NCI-H1694 (cell line): ENCODE results near the gene RIMBP2.
A peak's percentile ranks its signal among the peaks of the same experiment; 100 is the strongest.
"Not testable (repeated sequence)": the region's sequence is repeated elsewhere in the genome, so short reads cannot be mapped to it uniquely, and the experiment has no call there.

Experiments
- DNase-seq: peaks from one replicate; lab custom pipeline; 2025; lab: John Stamatoyannopoulos, UW

The RIMBP2 gene

DNA sequence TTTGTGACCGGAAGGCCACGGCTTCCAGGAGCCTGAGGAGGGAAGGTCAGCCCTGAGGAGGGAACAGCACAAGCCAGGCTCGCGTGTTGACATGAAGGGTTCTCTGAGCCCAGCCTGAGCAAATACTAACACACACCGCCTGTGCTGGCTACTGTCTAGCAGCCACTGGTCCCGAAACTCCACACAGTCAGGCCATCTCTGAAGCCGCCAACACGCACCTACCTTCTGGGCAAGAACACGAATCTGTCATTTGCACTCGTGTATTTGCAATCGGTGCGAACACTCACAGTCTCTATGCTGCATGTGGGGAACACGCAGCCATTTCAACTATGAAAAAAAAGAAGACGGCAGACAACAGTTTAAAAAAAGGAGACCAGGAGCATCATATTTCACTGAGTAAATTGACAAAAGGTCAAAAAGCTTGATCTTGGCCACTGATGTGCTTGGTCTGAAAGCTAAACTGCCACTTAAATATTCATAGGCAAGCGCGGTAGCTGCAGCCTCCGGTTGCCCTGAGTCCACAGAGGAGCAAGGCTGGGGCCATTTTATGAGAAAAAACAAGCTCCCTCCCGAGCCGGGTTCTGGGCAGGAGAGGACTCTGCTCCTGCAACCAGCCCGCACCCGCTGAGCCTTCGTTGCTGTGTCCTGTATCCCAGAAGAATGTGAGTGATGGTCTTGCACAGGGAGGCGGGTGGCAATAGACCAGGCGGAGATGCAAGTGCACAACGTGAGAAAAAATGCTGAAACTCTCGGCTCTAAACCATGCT is 57.8 kb downstream of the RIMBP2 start:
- no peak for DNase-seq

DNA sequence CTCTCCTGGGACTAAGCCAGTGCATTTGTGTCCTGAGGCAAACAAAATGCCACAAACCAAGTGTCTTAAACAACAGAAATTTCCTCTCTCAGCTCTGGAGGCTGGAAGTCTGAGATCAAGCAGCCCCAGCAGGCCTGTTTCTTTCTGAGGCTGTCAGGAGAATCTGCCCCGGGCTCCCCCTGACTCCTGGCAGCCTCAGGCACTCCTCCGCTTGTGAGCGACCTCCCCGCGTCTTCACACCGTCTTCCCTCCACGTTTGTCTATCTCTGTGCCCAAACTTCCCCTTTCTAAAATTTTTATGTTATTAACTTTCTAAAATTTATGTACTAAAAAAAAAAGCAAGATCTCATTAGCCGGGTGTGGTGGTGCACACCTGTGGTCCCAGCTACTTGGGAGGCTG is 59.7 kb downstream of the RIMBP2 start:
- no peak for DNase-seq

DNA sequence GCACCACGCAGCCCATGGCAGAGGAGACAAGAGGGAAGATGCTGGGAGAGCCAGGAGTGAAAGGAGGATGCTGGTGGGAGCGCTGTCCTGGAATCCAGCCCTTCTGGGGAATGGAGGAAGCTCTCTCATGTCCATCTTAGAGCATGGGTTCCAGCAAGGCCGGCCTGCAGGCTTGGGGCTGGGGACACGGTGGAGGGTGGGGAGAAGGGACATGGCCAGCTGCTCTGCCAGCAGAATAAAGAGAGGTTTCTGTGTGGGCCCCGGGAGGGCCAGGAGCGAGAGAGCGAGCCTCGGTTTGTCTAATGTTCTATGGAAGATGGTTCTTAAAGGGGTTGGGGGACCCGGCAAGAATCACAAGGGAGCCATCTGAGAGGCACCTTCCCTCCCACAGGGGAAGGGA is 60.2 kb downstream of the RIMBP2 start:
- DNase-seq = no peak

DNA sequence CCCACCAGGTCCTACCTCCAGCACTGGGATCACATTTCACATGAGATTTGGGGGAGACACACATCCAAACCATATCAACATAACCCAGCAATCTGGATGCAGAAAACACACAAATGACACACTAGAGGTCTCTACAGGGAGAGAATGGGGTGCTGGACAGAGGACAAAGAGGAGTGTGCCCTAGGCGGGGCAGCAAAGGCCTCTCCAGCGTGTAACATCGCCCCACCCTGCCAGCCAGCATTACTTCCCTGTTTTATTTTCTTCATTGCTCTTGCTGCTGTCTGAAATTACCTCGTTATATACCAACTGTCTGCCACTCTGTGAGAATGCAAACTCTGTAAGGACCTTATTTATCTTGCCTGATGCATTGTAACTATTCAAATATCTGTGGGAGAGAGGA is 61.1 kb downstream of the RIMBP2 start:
- no peak for DNase-seq

DNA sequence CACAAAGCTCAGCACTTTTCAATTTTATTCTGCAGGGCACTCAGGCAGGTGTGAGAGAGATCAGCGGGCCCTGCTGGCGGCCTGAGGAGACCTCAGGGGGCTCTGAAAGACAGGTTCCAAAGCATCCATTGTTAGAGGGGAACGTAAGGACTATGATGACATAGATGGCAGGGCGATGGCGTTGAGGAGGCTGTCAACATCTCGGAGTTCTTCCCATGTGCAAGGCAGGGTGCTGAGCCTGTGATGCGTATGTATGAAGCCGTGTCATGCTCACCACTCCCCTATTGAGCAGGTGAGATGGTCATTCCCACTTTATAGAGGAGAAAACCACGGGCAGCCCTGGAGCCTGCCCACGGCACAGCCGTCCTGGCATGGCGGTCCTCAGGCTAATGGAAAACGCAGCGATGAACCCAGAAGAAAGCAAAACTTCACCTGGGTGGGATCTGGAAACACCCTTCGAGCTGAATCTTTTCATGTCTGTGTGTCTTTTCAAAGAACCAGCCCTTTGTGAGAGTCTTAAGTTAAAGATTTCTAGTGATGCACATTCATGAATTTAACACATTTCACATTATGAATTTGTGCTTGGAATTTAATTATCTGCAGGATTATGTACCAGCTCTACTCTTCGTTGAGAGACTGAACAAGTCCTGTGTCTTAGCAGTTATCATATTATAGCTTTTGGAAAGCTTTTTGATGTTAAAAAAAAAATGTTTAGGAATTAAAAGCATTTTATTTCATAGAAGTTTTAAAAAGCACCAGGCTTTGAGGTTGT is 64.7 kb downstream of the RIMBP2 start:
- no peak for DNase-seq

DNA sequence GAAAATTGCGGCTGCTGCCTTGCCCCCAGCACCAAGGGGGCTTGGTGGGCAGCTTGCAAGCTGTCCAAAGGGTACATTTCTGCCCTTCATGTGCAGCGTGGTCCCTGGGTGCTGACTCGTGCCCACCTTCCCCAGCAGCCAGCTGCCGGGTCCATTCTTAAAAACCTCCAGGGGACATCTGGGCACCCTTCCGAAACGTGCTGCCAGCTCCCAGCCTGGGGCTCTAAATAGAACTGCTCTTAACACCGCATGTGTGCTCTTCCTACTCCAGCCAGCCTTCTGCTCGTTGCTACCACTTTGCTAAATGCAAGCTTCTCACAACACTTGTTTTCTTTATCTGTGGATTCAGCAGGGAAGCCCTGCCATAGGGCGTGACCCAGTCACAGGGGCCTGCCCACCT is 66.0 kb downstream of the RIMBP2 start:
- peak; percentile 15 for DNase-seq

DNA sequence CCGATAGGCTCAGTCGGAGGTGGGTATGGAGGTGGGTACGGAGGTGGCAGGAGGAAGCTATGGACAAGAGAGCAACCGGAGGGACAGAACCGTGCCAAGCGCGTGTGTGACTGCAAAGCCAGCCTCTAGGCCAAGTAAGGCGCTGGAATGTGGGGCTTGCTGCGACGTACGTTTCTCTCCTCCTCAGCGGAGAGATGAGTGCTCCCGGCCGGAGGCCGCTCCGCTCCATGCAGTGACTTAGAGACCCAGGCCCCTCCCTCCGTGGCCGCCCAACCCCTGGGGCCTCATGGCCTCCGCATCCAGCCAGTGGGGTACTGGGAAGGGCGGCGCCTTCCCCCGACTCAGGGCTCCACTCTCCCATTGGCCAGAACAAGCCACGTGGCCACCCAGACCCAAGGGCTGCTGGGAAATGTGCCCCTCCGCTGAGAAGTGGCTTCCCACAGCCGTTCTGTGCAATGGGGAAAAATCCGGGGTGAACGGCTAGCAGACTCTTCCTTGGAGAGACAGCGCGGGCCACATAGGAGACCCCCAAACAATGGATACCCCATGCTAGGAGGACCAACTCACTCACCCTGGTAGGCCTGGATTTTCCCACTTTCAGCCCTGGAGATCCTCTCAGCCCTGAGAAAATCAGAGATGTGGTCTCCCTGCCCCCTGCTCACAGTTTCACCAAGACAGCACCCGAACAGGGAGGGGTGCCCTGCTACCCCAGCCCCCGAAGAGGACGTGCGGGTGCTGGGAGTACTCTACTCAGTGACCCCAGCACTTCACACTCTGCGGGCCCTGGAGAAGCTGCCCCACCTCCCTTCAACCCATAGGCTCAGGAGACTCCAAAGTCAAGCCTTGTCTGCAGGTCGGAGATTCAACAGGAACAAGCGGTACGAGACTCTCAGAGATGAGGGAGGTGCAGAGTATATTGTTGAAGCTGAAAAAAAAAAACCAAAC is 66.7 kb downstream of the RIMBP2 start:
- DNase-seq = no peak

DNA sequence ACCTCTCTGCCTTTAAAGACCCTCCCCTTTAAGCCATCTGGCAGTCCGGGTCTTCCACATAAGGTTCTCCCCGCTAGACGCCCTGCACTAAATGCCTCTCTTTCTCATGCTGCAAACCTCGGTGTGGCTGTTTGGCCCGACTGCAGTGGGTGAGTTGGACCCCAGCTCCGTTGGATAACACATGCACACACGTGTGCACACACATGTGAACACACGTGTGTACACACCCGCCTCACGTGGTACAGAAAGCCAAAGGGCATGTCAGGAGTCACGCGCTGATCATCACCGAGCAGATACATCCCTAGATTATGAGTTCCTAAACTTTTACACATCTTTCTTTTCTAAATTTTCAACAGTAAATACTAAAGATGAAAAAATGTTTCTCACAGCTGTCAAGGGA is 68.3 kb downstream of the RIMBP2 start:
- DNase-seq = no peak

DNA sequence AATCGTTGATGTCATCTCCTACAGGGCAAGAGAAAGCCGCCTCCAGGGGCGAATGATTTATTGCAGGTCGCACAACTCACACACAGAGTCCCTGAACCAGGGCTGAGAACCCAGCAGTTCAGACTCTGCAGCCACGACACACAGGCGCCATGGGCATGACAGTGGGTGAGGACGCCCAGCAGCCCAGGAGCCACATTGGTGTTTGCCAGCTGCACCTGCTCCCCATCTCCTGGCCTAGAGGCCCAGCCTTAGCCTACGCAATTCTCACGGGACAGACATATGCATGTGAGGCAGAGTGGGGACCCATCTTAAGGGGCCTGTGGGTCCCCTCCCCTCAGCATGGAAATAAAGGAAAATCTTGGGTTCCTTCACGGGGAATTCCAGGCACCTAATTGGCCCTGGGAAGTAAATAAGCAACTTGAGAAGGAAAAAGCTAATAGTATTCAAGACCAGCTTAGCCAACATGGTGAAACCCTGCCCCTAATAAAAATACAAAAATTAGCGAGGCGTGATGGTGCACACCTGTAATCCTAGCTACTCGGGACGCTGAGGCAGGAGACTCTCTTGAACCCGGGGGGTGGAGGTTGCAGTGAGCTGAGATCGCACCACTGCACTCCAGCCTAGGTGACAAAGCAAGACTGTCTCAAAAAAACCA is 69.3 kb downstream of the RIMBP2 start:
- no peak for DNase-seq

DNA sequence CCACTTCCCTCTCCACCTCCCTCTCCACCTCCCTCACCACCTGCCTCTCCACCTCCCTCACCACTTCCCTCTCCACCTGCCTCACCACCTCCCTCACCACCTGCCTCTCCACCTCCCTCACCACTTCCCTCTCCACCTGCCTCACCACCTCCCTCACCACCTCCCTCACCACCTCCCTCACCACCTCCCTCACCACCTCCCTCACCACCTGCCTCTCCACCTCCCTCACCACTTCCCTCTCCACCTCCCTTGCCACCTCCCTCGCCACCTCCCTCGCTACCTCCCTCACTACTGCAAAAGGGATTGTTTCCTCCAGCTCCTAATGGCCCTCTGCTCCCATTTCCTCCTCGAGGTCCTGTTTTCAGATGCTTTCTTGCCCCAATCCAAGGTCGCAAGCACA is 69.9 kb downstream of the RIMBP2 start:
- DNase-seq = not testable (repeated sequence)

DNA sequence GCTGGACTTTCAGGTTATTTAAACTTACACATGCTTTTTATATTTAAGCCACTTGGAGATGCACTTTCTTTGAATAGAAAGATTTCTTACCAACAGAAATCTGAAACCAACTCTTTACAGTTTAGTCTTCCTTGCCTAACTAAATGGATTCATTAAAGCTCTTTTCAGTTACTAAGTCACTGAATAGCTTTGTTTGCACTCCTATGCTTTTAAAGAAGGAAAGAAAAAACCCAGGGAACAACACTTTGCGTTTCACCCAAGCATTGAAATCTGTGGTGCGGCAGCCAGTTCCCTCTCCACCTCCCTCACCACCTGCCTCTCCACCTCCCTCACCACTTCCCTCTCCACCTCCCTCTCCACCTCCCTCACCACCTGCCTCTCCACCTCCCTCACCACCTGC is 70.3 kb downstream of the RIMBP2 start:
- no peak for DNase-seq

DNA sequence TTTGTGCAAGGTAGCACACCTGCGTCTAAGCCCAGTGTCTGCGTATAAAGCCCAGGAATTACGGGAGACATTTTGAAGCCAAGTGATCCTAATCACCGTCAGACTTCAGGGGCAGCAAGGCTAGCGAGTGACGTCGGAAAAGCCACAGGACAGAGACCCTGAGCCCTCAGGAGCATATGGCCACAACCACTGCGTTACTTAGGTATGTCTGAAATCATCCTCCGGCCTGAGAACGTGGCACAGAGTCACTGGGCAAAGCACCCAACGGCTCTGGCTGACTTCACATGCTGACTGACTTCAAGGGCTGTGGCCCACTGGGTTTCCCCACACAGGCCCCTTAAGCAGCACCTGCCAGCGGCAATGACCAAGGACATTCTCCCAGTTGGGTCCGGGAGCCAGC is 71.5 kb downstream of the RIMBP2 start:
- DNase-seq = no peak

DNA sequence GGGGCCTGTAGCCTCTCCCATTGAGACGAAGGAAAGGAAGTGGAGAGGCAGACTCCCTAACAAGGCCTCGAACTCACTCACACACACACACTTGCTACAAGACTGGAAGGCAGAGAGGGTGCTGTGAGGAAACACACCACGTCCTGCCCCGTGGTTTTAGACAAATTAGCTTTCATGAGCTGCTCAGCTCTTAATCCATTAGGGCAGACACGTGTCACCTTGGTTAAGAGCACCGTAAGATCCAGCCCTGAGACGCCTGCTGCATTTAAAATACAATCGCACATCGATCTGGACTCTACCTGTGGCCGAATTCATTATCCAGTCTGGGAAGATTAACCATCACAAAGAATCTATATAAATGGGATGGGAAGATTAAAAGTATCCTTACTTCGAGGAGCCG is 72.0 kb downstream of the RIMBP2 start:
- DNase-seq = no peak

DNA sequence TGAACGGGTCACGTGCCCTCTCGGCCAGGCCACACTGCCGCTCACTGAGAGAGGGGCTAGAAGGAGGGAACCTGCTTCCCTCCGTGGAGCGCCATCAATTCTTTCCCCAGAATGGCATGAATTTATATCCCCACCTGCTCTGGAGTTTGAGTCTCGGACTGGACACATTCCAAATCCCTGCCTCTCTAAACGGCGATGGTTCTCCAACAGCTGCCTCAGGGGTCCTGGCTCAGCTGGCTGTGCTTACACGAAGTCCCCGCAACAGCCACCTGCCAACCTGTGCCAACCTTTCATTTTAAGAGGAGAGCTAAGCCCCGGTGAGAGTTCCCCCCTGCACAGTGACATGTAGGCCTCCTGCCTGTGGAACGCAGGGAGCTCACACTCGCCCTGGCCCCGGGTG is 73.2 kb downstream of the RIMBP2 start:
- peak; percentile 16 for DNase-seq

DNA sequence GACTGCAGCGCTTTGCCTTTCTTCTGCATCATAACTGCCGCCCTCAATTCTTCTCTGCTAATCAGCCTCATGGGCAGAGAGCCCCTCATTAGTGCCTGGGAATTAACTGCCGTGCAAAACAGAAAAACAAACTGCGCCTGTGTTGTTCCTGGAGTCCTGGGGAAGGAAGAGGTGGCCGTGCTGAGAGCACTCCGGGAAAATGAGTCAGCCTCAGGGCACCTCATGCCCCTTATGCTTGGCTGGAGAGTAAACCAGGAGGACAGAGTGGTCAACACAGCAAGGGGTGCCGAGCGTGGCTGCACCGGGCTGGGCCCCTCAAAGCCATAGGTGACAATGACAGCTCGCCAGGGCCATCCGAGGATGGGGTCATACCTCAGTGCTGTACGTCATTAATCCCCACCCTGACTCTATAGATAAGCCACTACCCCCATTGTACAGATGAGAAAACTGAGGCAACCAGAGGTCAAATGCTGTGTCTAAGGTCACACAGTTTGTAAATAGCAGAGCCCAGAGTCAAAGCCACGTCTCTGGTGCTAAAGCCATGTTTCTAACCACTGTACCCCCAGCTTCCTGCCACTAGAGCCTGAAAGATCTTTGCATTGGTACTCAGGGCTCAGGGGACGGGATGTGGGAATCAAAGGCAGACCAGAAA is 74.4 kb downstream of the RIMBP2 start:
- no peak for DNase-seq

DNA sequence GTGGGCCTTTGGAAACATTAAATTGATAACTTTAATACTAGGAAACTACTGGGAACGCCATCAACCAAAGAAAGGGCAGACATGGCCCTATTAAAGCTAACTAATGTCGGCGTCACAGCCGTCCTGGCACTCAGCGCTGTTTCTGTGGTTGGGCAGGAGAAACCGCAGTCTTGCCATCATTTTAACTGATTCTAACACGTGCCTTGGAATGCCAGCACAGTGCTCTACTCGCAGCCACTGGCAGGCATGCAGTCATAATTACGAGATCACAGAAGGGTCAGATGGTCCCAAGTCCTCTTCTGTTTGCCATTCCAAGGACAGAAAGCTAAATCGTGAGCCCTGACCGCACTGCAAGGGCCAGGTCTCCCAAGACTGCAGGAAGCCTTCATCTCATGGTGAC is 75.2 kb downstream of the RIMBP2 start:
- DNase-seq = no peak

DNA sequence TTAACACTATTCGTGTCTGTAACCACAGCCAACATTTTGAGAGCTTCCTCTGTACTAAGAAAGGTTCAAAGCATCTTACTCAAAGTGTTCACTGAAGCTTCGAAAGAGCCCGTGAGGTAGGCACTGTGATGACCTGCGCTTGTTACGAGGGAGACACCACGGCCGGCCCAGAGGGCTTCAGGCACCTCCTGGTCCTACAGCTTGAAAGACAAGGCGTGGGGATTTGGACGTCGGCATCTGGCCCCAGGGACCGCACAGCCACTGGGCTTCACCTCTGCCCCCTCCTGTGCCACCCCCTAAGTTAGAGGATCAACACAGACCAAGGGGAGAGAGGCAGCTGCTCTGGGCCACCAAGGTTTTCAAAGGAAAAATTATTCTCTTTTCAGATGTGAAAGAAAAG is 75.6 kb downstream of the RIMBP2 start:
- DNase-seq = no peak

DNA sequence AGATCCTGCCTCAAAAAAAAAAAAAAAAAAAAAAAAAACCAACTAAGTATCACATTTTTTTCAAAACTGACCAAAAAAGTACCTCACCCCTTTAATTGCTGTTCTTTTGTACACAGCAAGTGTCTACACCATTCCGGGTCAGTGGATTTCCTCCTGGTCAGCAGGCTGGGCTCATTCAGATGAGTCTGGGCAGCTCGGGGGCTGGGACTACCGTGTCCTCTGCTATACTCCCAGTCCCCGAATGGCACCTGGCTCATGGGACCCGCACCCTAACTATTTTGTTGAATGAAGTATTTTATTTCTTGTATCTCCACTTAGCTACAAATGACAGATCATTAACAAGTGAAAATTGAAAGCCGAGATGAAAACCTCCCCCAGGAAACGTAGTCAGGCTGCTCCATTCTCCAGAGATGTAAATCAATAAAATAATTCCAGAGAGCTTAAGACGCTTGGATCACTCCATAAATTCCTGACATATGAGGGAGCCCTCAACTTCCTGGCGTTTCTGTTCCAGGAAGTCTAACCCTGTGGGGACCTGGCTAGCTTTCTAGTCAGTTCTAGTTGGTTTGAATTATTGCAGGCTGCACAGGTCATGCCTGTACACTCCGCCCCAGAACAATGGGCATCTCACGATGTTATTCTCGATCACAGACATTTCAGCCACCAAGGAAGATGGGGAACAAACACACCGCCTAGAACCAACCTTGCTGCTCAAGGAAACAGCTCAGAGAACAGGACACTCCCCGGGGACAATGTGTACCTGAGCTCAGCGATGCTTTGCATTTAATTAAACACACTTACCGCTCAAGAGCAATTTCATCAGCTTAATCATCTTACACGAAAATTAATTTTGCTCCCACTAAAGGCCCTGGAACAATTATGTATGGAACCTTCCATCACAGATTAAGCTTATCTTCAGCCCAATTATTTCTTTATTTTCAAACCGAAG is 76.3 kb downstream of the RIMBP2 start:
- DNase-seq = no peak

DNA sequence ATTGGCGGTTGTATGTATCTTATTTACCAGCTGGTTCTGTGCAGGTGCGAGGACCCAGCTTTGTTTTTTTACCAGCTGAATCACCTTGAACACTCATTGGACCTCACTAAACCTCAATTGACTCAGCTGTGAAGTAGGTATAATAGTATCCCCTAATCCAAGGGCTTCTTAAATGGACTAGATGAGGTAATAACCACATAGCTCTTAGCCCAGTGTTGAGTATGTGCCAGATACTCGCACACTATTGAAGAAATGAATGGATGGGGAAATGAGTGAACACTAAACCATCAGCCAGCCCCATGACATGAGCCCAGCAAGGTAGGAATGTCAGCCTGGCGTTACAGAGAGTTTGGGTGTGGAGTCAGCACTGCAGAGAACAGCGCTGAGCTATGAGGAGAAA is 79.7 kb downstream of the RIMBP2 start:
- DNase-seq = no peak

DNA sequence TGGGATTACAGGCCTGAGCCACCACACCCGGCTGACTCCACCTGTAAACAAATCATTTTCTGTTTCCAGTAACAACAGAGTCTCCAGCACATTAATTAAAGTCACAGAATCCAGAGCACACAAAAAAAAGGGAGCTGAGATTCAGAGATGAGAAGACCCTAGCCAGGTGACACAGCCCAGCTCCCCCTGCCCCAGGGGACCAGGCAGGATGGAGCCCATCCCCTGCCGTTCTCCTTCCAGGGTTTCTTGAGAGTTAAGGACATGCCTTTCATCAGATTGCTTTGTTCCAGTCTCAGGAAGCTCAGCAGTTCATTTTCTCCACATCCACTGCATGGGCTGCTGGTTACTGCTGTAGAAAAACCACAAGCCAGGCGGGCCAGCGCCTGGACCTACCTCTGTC is 81.2 kb downstream of the RIMBP2 start:
- DNase-seq = no peak
